Measurements from ENCODE around the gene CHST4. TPM values are rescaled to one million over a fixed set of nuclear protein-coding genes. Genes with fewer than 3 reads are reported as not detected.
"Not testable (repeated sequence)": the region's sequence is repeated elsewhere in the genome, so short reads cannot be mapped to it uniquely, and the experiment has no call there.

The CHST4 gene
- polyA plus RNA-seq, 1 donor from 2014 or later, result not detected

- Histone ChIP-seq H2AFZ (ENCODE audit: low read depth, low read length) (no peak overlapping the region), H4K20me1 (ENCODE audit: insufficient read depth) (no peaks in the 10 kb centered on the region), H3F3A (ENCODE audit: insufficient read depth, low read length, poor library complexity, severe bottlenecking) (no peaks in the 10 kb centered on the region), H3K79me2 (replicated peaks; ENCODE audit: insufficient read depth, low read length) (no peaks in the 10 kb centered on the region), H3K9me2 (ENCODE audit: insufficient read depth, low read length) (no peaks in the 10 kb centered on the region), H3K9ac (ENCODE audit: low read length) (no peak overlapping the region), H3K27me3 (ENCODE audit: insufficient read depth, low read depth, low read length) (no peaks in the 10 kb centered on the region), H3K9me3 (ENCODE audit: low read length) (no peaks in the 10 kb centered on the region), H3K4me3 (ENCODE audit: low read length) (no peak overlapping the region), H3K27ac (ENCODE audit: low read length) (no peak overlapping the region), H3K36me3 (ENCODE audit: insufficient read depth, low read length) (no peaks in the 10 kb centered on the region), H3K4me2 (ENCODE audit: low read length) (no peak overlapping the region)
- TF ChIP-seq, protein P1, sequence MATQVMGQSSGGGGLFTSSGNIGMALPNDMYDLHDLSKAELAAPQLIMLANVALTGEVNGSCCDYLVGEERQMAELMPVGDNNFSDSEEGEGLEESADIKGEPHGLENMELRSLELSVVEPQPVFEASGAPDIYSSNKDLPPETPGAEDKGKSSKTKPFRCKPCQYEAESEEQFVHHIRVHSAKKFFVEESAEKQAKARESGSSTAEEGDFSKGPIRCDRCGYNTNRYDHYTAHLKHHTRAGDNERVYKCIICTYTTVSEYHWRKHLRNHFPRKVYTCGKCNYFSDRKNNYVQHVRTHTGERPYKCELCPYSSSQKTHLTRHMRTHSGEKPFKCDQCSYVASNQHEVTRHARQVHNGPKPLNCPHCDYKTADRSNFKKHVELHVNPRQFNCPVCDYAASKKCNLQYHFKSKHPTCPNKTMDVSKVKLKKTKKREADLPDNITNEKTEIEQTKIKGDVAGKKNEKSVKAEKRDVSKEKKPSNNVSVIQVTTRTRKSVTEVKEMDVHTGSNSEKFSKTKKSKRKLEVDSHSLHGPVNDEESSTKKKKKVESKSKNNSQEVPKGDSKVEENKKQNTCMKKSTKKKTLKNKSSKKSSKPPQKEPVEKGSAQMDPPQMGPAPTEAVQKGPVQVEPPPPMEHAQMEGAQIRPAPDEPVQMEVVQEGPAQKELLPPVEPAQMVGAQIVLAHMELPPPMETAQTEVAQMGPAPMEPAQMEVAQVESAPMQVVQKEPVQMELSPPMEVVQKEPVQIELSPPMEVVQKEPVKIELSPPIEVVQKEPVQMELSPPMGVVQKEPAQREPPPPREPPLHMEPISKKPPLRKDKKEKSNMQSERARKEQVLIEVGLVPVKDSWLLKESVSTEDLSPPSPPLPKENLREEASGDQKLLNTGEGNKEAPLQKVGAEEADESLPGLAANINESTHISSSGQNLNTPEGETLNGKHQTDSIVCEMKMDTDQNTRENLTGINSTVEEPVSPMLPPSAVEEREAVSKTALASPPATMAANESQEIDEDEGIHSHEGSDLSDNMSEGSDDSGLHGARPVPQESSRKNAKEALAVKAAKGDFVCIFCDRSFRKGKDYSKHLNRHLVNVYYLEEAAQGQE (IDR thresholded peaks at IDR 0.05; ENCODE audit: borderline replicate concordance), result no peak
- no peak for TF ChIP-seq EP300 (conservative IDR thresholded peaks at IDR 0.05; ENCODE audit: poor library complexity, severe bottlenecking)
- TF ChIP-seq SMC3 (conservative IDR thresholded peaks at IDR 0.05; ENCODE audit: poor library complexity), result no peak
- TF ChIP-seq, protein P2, sequence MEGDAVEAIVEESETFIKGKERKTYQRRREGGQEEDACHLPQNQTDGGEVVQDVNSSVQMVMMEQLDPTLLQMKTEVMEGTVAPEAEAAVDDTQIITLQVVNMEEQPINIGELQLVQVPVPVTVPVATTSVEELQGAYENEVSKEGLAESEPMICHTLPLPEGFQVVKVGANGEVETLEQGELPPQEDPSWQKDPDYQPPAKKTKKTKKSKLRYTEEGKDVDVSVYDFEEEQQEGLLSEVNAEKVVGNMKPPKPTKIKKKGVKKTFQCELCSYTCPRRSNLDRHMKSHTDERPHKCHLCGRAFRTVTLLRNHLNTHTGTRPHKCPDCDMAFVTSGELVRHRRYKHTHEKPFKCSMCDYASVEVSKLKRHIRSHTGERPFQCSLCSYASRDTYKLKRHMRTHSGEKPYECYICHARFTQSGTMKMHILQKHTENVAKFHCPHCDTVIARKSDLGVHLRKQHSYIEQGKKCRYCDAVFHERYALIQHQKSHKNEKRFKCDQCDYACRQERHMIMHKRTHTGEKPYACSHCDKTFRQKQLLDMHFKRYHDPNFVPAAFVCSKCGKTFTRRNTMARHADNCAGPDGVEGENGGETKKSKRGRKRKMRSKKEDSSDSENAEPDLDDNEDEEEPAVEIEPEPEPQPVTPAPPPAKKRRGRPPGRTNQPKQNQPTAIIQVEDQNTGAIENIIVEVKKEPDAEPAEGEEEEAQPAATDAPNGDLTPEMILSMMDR (IDR thresholded peaks at IDR 0.05; ENCODE audit: poor library complexity, severe bottlenecking), result no peak
- TF ChIP-seq POLR2AphosphoS5 (IDR thresholded peaks at IDR 0.05), result no peak
- TF ChIP-seq EZH2 (IDR thresholded peaks at IDR 0.05; ENCODE audit: borderline replicate concordance, insufficient read depth, low read length, poor library complexity, severe bottlenecking), result no peak
- no peak for TF ChIP-seq RAD21 (conservative IDR thresholded peaks at IDR 0.05)
- TF ChIP-seq MXI1 (conservative IDR thresholded peaks at IDR 0.05; ENCODE audit: poor library complexity, severe bottlenecking), result no peak
- TF ChIP-seq TAF1 (IDR thresholded peaks at IDR 0.05; ENCODE audit: low read depth), result no peak
Measured at GRCh38 chr16:71559855-71560254, 33.6 kb downstream of the CHST4 start.

GRCh38 chr16:71561886-71562285, 35.7 kb downstream of the CHST4 start:
- H3K9ac ChIP-seq (ENCODE audit: low read length); H4K20me1 ChIP-seq (ENCODE audit: insufficient read depth); H3K36me3 ChIP-seq (ENCODE audit: insufficient read depth, low read length); H2AFZ ChIP-seq (ENCODE audit: low read depth, low read length); H3K4me2 ChIP-seq (ENCODE audit: low read length); H3F3A ChIP-seq (ENCODE audit: insufficient read depth, low read length, poor library complexity, severe bottlenecking); H3K9me3 ChIP-seq (ENCODE audit: low read length); H3K27me3 ChIP-seq (ENCODE audit: insufficient read depth, low read depth, low read length); H3K9me2 ChIP-seq (ENCODE audit: insufficient read depth, low read length); H3K27ac ChIP-seq (ENCODE audit: low read length); H3K79me2 ChIP-seq (replicated peaks; ENCODE audit: insufficient read depth, low read length); H3K4me3 ChIP-seq (ENCODE audit: low read length): not testable (repeated sequence)

- no peak for TF ChIP-seq MXI1 (conservative IDR thresholded peaks at IDR 0.05; ENCODE audit: poor library complexity, severe bottlenecking)
- TF ChIP-seq, protein P1 (IDR thresholded peaks at IDR 0.05; ENCODE audit: borderline replicate concordance), result no peak
- no peak for TF ChIP-seq TAF1 (IDR thresholded peaks at IDR 0.05; ENCODE audit: low read depth)
- TF ChIP-seq EZH2 (IDR thresholded peaks at IDR 0.05; ENCODE audit: borderline replicate concordance, insufficient read depth, low read length, poor library complexity, severe bottlenecking), result no peak
- TF ChIP-seq SMC3 (conservative IDR thresholded peaks at IDR 0.05; ENCODE audit: poor library complexity), result no peak
- no peak for TF ChIP-seq RAD21 (conservative IDR thresholded peaks at IDR 0.05)
- TF ChIP-seq POLR2AphosphoS5 (IDR thresholded peaks at IDR 0.05), result no peak
- TF ChIP-seq, protein P2 (IDR thresholded peaks at IDR 0.05; ENCODE audit: poor library complexity, severe bottlenecking), result no peak
- H3K27me3 ChIP-seq (ENCODE audit: insufficient read depth, low read depth, low read length), result no peaks in the 10 kb centered on the region
- no peak overlapping the region for H3K27ac ChIP-seq (ENCODE audit: low read length)
- H2AFZ ChIP-seq (ENCODE audit: low read depth, low read length), result no peak overlapping the region
- H4K20me1 ChIP-seq (ENCODE audit: insufficient read depth), result no peaks in the 10 kb centered on the region
- H3K9ac ChIP-seq (ENCODE audit: low read length), result no peak overlapping the region
- no peaks in the 10 kb centered on the region for H3K9me2 ChIP-seq (ENCODE audit: insufficient read depth, low read length)
- H3K4me2 ChIP-seq (ENCODE audit: low read length), result no peak overlapping the region
- no peak overlapping the region for H3K4me3 ChIP-seq (ENCODE audit: low read length)
- H3K79me2 ChIP-seq (replicated peaks; ENCODE audit: insufficient read depth, low read length), result no peaks in the 10 kb centered on the region
- H3K9me3 ChIP-seq (ENCODE audit: low read length), result no peaks in the 10 kb centered on the region
- H3F3A ChIP-seq (ENCODE audit: insufficient read depth, low read length, poor library complexity, severe bottlenecking), result no peaks in the 10 kb centered on the region
- H3K36me3 ChIP-seq (ENCODE audit: insufficient read depth, low read length), result no peaks in the 10 kb centered on the region
Measured at GRCh38 chr16:71562552-71562951, 36.3 kb downstream of the CHST4 start.

Measured in neural cell (in vitro differentiated cells).